IgD-negative memory B cell (primary cell): ENCODE results near the gene FANCL. TPM values are rescaled to one million over a fixed set of nuclear protein-coding genes. Genes with fewer than 3 reads are reported as not detected.
"Not testable (repeated sequence)": the region's sequence is repeated elsewhere in the genome, so short reads cannot be mapped to it uniquely, and the experiment has no call there.

Experiments used
- H3K27ac Mint-ChIP-seq, 3 donors: one replicate each; pipeline ENCODE4 v1.8.0; 2020 to 2022; ENCODE audit warnings: mild to moderate bottlenecking in 3 of 3, mixed read lengths in 3 of 3, moderate library complexity in 1 of 3
- H3K27me3 Mint-ChIP-seq: one replicate; pipeline ENCODE4 v1.8.0; 2021; ENCODE audit warnings: mixed read lengths
- H3K36me3 Mint-ChIP-seq: one replicate; pipeline ENCODE4 v1.8.0; 2020; ENCODE audit warnings: mild to moderate bottlenecking, mixed read lengths
- H3K4me1 Mint-ChIP-seq, 3 donors: one replicate each; pipeline ENCODE4 v1.8.0; 2020 to 2022; ENCODE audit warnings: mixed read lengths in 3 of 3, mild to moderate bottlenecking in 1 of 3
- H3K4me3 Mint-ChIP-seq, 4 donors: one replicate each; pipeline ENCODE4 v1.8.0; 2020 to 2022; ENCODE audit warnings: mild to moderate bottlenecking in 4 of 4, mixed read lengths in 4 of 4, moderate library complexity in 3 of 4
- H3K9me3 Mint-ChIP-seq, 3 donors: one replicate each; pipeline ENCODE4 v1.8.0; 2020 to 2021; ENCODE audit warnings: mixed read lengths in 3 of 3, mild to moderate bottlenecking in 1 of 3
- polyA plus RNA-seq: library from polyadenylated mRNA; unstranded; fragments of 300-500 nt; fragmentation: Illumina TruSeq; gene quantifications from one replicate; pipeline ENCODE4 v1.2.3, GENCODE V29; 2021

Gene FANCL
- polyA plus RNA-seq, 1 donor from 2014 or later: 14.2 TPM

DNA sequence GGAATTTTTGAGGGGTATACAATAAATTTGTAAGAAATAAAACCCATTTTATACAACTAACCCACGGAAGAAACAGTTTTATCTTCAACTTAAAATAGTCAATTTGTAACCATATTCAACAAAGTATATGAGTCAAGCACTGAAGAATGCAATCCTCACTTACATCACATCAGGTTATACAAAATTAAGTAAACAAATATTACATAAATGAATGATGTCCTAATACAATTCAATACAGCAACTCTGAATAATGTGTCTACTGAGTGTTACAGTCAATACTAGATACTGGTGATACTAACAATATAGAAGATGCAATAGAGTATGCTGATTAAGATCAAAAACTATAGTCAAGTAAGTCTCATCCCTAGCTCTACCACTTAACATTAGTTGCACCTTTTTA, 58.6 kb downstream of the FANCL start:
- no peak overlapping the region for H3K27ac Mint-ChIP-seq
- H3K27me3 Mint-ChIP-seq: no peaks in the 10 kb centered on the region
- H3K4me3 Mint-ChIP-seq: no peak overlapping the region
- H3K9me3 Mint-ChIP-seq: peaks cover 0 to 7% (median 0%) of the 10 kb centered on the region in 3 donors
- peaks cover 21% of the 10 kb centered on the region for H3K36me3 Mint-ChIP-seq
- H3K4me1 Mint-ChIP-seq: no peaks in the 10 kb centered on the region

DNA sequence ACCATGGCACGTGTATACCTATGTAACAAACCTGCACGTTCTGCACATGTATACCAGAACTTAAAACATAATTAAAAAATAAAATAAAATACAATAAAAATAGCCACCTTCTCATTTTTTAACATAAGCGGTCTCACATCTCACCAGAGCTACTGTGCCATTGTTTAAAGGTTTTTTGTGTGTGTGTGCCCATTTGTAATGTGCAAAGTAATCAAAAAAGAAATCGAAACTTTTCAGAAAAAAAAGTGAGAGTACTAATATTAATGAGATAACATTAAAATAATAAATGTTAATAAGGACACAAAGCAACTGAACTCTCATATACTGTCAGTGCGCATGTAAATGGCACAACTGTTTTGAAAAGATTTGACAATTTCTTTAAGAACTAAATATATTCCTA, 60.5 kb downstream of the FANCL start:
- Mint-ChIP-seq H3K4me1 (no peaks in the 10 kb centered on the region), H3K9me3 (peaks cover 0 to 9% (median 0%) of the 10 kb centered on the region in 3 donors), H3K36me3 (peaks cover 15% of the 10 kb centered on the region), H3K27ac (no peak overlapping the region), H3K4me3 (no peak overlapping the region), H3K27me3 (no peaks in the 10 kb centered on the region)

DNA sequence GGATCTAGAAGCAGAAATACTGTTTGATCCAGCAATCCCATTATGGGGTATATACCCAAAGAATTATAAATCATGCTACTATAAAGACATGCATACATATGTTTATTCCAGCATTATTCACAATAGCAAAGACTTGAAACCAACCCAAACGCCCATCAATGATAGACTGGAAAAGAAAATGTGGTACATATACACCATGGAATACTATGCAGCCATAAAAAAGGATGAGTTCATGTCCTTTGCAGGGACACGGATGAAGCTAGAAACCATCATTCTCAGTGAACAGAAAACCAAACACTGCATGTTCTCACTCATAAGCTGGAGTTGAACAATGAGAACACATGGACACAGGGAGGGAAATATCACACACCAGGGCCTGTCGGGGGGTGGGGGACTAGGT, 61.0 kb downstream of the FANCL start:
- not testable (repeated sequence) for H3K4me3 Mint-ChIP-seq, H3K4me1 Mint-ChIP-seq, H3K27me3 Mint-ChIP-seq, H3K9me3 Mint-ChIP-seq, H3K27ac Mint-ChIP-seq
- peaks cover 15% of the 10 kb centered on the region for H3K36me3 Mint-ChIP-seq

DNA sequence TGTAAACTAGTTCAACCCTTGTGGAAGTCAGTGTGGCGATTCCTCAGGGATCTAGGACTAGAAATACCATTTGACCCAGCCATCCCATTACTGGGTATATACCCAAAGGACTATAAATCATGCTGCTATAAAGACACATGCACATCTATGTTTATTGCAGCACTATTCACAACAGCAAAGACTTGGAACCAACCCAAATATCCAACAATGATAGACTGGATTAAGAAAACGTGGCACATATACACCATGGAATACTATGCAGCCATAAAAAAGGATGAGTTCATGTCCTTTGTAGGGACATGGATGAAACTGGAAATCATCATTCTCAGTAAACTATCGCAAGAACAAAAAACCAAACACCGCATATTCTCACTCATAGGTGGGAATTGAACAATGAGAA, 63.9 kb downstream of the FANCL start:
- not testable (repeated sequence) for H3K4me3 Mint-ChIP-seq, H3K27me3 Mint-ChIP-seq, H3K4me1 Mint-ChIP-seq, H3K27ac Mint-ChIP-seq
- Mint-ChIP-seq H3K9me3 (peaks cover 0 to 16% (median 4%) of the 10 kb centered on the region in 3 donors), H3K36me3 (peaks cover 18% of the 10 kb centered on the region)

DNA sequence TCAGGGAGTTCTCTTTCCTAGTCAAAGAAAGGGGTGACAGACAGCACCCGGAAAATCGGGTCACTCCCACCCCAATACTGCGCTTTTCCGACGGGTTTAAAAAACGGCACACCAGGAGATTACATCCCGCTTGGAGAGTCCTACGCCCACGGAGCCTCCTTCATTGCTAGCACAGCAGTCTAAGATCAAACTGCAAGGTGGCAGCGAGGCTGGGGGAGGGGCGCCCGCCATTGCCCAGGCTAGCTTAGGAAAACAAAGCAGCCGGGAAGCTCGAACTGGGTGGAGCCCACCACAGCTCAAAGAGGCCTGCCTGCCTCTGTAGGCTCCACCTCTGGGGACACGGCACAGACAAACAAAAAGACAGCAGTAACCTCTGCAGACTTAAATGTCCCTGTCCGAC, 69.3 kb downstream of the FANCL start:
- Mint-ChIP-seq H3K36me3 (peaks cover 21% of the 10 kb centered on the region), H3K9me3 (peaks cover 0 to 16% (median 16%) of the 10 kb centered on the region in 3 donors)
- H3K4me1 Mint-ChIP-seq, H3K4me3 Mint-ChIP-seq, H3K27me3 Mint-ChIP-seq, H3K27ac Mint-ChIP-seq: not testable (repeated sequence)

DNA sequence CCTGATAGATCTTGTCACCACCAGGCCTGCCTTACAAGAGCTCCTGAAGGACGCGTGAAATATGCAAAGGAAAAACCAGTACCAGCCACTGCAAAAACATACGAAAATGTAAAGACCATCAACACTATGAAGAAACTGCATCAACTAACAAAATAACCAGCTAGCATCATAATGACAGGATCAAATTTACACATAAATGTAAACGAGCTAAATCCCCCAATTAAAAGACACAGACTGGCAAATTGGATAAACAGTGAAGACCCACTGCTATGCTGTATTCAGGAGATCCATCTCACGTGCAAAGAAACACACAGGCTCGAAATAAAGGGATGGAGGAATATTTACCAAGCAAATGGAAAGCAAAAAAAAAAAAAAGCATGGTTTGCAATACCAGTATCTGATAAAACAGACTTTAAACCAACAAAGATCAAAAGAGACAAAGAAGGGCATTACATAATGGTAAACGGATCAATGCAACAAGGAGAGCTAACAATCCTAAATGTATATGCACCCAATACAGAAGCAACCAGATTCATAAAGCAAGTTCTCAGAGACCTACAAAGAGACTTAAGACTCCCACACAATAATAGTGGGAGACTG, 70.7 kb downstream of the FANCL start:
- H3K4me1 Mint-ChIP-seq, H3K4me3 Mint-ChIP-seq, H3K27me3 Mint-ChIP-seq: not testable (repeated sequence)
- Mint-ChIP-seq H3K36me3 (peaks cover 21% of the 10 kb centered on the region), H3K9me3 (peaks cover 0 to 16% (median 16%) of the 10 kb centered on the region in 3 donors), H3K27ac (peak overlapping the region in 1 of 3 donors; percentile 56)

GRCh38 chr2:58169845-58170244, 71.3 kb downstream of the FANCL start:
- Mint-ChIP-seq H3K36me3 (peaks cover 21% of the 10 kb centered on the region), H3K27ac (peak overlapping the region in 1 of 3 donors; percentile 29), H3K9me3 (peaks cover 0 to 16% (median 16%) of the 10 kb centered on the region in 3 donors)
- H3K4me1 Mint-ChIP-seq, H3K27me3 Mint-ChIP-seq, H3K4me3 Mint-ChIP-seq: not testable (repeated sequence)

DNA sequence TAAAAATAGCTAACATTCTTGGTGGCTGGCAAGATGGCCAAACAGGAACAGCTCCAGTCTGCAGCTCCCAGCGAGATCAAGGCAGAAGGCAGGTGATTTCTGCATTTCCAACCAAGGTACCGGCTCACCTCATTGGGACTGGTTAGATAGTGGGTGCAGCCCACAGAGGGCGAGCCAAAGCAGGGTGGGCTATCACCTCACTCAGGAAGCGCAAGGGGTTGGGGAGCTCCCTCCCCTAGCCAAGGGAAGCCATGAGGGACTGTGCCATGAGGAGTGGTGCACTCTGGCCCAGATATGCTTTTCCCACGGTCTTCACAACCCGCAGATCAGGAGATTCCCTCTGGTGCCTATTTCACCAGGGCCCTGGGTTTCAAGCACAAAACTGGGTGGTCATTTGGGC, 73.0 kb downstream of the FANCL start:
- H3K36me3 Mint-ChIP-seq: peaks cover 16% of the 10 kb centered on the region
- not testable (repeated sequence) for H3K27ac Mint-ChIP-seq, H3K27me3 Mint-ChIP-seq, H3K4me3 Mint-ChIP-seq, H3K4me1 Mint-ChIP-seq
- H3K9me3 Mint-ChIP-seq: peaks cover 0 to 15% (median 12%) of the 10 kb centered on the region in 3 donors

GRCh38 chr2:58163913-58164312, 77.2 kb downstream of the FANCL start:
- Mint-ChIP-seq H3K4me1 (no peaks in the 10 kb centered on the region), H3K27me3 (no peaks in the 10 kb centered on the region), H3K9me3 (no peaks in the 10 kb centered on the region), H3K4me3 (no peak overlapping the region), H3K27ac (no peak overlapping the region), H3K36me3 (peaks cover 8% of the 10 kb centered on the region)

GRCh38 chr2:58158481-58158880, 82.6 kb downstream of the FANCL start:
- peaks cover 18% of the 10 kb centered on the region for H3K36me3 Mint-ChIP-seq
- H3K4me3 Mint-ChIP-seq: no peak overlapping the region
- H3K9me3 Mint-ChIP-seq: peaks cover 0 to 2% (median 0%) of the 10 kb centered on the region in 3 donors
- H3K27ac Mint-ChIP-seq: peak overlapping the region in 1 of 3 donors; percentile 76
- H3K4me1 Mint-ChIP-seq: peaks cover 0 to 7% (median 1%) of the 10 kb centered on the region in 3 donors
- no peaks in the 10 kb centered on the region for H3K27me3 Mint-ChIP-seq

DNA sequence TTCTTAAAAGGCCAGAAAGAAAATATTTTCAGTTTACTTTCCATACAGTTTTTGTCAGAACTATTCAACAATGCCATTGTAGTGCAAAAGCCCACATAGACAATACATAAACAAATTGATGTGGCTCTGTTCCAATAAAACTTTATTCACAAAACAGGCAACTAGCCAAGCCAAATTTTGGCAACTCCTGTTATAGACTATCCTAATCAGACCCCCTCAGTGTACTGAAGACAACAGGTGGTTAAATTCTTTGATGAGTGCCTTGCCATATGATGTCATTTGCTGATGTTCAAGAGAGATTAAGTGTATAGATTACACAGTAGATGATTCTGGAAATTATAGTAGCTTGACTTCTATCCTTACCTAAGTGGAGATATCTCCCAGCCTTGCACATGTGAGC, 83.4 kb downstream of the FANCL start:
- Mint-ChIP-seq H3K9me3 (peaks cover 0 to 2% (median 0%) of the 10 kb centered on the region in 3 donors), H3K27ac (no peak overlapping the region), H3K4me3 (no peak overlapping the region), H3K27me3 (no peaks in the 10 kb centered on the region), H3K36me3 (peaks cover 18% of the 10 kb centered on the region), H3K4me1 (peaks cover 0 to 7% (median 1%) of the 10 kb centered on the region in 3 donors)

DNA sequence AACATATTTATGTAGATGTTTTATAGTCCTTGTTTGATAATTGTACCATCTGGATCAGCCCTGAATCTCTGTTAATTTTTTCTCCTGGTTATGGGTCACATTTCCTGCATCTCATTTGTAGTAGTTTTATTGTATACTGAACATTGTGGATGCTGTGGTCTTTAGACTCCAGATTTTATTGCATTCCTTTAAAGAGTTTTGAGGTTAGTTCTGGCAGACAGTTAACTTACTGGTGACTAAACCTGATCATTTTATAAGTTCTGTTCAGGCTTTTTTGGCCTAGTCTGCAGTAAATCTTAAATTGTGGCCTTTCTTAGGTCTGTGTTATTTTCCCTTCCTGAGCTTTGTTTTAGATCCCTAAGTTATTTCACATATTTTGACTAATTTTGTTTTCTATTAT, 84.3 kb downstream of the FANCL start:
- Mint-ChIP-seq H3K36me3 (peaks cover 21% of the 10 kb centered on the region), H3K27ac (peak overlapping the region in 1 of 3 donors; percentile 16), H3K4me1 (peaks cover 1 to 7% (median 1%) of the 10 kb centered on the region in 3 donors), H3K4me3 (no peak overlapping the region), H3K9me3 (peaks cover 0 to 2% (median 0%) of the 10 kb centered on the region in 3 donors), H3K27me3 (no peaks in the 10 kb centered on the region)

- no peak overlapping the region for H3K27ac Mint-ChIP-seq
- H3K9me3 Mint-ChIP-seq: peaks cover 0 to 2% (median 0%) of the 10 kb centered on the region in 3 donors
- H3K4me1 Mint-ChIP-seq: peaks cover 1 to 8% (median 2%) of the 10 kb centered on the region in 3 donors
- no peaks in the 10 kb centered on the region for H3K27me3 Mint-ChIP-seq
- peaks cover 22% of the 10 kb centered on the region for H3K36me3 Mint-ChIP-seq
- H3K4me3 Mint-ChIP-seq: no peak overlapping the region
These were observed 85.9 kb downstream of the FANCL start for GRCh38 chr2:58155160-58155778.

DNA sequence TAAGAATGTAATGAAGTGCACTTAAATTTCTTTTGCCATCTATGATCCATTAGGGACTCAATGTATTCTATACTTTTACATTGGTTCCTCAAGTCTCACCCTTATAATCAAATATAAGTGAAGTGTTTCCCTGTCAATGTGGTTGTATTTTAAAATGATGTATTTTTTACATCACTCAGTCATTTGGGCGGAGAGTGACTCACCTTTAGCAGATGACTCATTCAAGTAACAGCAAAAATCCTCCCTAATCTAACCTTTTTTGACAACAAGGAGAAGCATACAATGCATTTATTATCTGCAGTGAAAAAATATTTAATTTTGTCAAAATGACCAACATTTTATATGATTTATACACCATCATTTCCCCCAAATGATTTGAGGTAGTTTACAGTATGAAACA, 94.4 kb downstream of the FANCL start:
- H3K36me3 Mint-ChIP-seq: peaks cover 13% of the 10 kb centered on the region
- H3K4me3 Mint-ChIP-seq: no peak overlapping the region
- H3K27ac Mint-ChIP-seq: no peak overlapping the region
- H3K9me3 Mint-ChIP-seq: no peaks in the 10 kb centered on the region
- peaks cover 0 to 5% (median 4%) of the 10 kb centered on the region in 3 donors for H3K4me1 Mint-ChIP-seq
- no peaks in the 10 kb centered on the region for H3K27me3 Mint-ChIP-seq

DNA sequence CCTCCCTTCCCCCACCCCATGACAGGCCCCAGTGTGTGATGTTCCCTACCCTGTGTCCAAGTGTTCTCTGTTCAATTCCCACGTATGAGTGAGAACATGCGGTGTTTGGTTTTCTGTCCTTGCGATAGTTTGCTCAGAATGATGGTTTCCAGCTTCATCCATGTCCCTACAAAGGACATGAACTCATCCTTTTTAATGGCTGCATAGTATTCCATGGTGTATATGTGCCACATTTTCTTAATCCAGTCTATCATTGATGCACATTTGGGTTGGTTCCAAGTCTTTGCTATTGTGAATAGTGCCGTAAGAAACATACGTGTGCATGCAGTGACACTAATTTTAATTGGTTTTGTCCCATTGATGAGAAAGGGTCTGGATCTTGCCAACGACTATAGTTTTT, 95.4 kb downstream of the FANCL start:
- peaks cover 14% of the 10 kb centered on the region for H3K36me3 Mint-ChIP-seq
- not testable (repeated sequence) for H3K9me3 Mint-ChIP-seq, H3K4me1 Mint-ChIP-seq, H3K27ac Mint-ChIP-seq, H3K4me3 Mint-ChIP-seq, H3K27me3 Mint-ChIP-seq

GRCh38 chr2:58140508-58141072, 100.5 kb downstream of the FANCL start:
- no peaks in the 10 kb centered on the region for H3K27me3 Mint-ChIP-seq
- no peaks in the 10 kb centered on the region for H3K4me1 Mint-ChIP-seq
- no peaks in the 10 kb centered on the region for H3K9me3 Mint-ChIP-seq
- peak overlapping the region in 1 of 3 donors; percentile 2 for H3K27ac Mint-ChIP-seq
- peaks cover 10% of the 10 kb centered on the region for H3K36me3 Mint-ChIP-seq
- H3K4me3 Mint-ChIP-seq: no peak overlapping the region
